ENCODE measurements around the gene IL1F10. TPM values are rescaled to one million over a fixed set of nuclear protein-coding genes. Genes with fewer than 3 reads are reported as not detected.

The IL1F10 gene
- total and polyA plus RNA-seq, 10 of the 15 experiments (the other 5 are each of a cell fraction or from before 2014, with no cell fraction given), result not detected

DNA sequence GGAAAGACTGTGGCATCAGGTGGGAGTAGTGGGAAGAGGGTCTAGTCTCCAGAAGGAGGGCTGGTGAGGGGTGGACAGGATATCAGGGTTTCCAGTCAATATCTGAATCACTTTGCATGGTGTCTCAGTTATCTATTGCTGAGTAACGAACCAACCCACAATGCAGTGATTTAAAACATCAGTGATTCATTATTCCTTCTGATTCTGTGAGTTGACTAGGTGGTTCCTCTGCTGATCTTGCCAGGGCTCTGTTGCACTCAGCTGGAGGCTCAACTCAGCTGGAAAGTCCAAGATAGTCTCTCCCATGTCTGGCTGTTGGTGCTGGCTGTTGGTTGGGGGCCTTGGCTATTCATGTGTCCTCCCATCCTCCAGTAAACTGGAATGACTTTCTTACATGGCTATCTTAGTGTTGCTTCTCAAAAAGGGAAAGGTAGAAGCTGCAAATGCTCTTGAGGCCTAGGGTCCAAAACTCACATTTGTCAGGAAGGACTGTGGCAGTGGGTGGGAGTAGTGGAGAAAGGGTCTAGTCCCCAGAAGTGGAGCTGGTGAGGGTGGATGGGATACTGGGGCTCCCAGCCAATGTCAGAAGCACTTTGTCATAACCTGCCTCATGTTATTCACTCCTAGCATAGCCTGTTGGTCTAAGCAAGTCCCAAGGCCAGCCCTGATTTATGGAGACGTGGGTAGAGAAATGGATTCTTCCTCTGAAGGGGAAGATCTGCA is 13.9 kb downstream of the IL1F10 start (continued):
- TF ChIP-seq MLLT1 (IDR thresholded peaks at IDR 0.05) (no peak), BMI1 (IDR thresholded peaks at IDR 0.05; ENCODE audit: borderline replicate concordance) (no peak), HDAC6 (IDR thresholded peaks at IDR 0.05; ENCODE audit: unreplicated experiment) (no peak), ZNF274 (IDR thresholded peaks at IDR 0.05; ENCODE audit: insufficient read depth, insufficient read length) (no peak), ZBED1 (IDR thresholded peaks at IDR 0.05; ENCODE audit: borderline replicate concordance) (no peak), YY1 (IDR thresholded peaks at IDR 0.05; ENCODE audit: low read depth, low read length) (no peak), CHD1 (IDR thresholded peaks at IDR 0.05; ENCODE audit: low read depth, low read length) (no peak)

DNA sequence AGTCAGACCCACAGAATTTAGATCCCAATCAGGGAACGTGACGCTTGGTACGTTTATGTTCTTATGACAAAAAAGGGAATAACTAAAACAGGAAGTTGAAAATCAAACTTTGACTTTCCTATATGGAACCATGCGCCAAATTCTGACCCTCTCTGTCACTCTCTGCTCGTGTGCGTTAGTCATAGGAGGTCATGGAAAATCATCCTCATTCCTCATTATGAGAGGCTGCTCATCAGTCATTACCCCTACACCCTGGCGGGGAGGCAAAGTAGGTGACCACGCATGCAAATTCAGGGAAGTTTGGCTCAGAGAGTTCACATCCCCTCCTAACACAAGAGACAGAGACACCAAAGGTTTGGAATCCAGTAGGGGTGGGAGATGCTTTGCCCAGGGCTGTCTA is 15.5 kb downstream of the IL1F10 start:
- no peaks in the 10 kb centered on the region for H3K4me1 ChIP-seq (ENCODE audit: control insufficient read depth, insufficient read depth, low read length)
- H3K4me2 ChIP-seq (ENCODE audit: control insufficient read depth, insufficient read depth), result no peak overlapping the region
- no peaks in the 10 kb centered on the region for H4K20me1 ChIP-seq (ENCODE audit: control insufficient read depth, insufficient read depth)
- 9% methylated on average over 8 of the region's 8 CpGs for WGBS (ENCODE audit: insufficient coverage, insufficient replicate concordance, low lambda C conversion rate, missing lambda C conversion rate)
- H3K9ac ChIP-seq (ENCODE audit: control insufficient read depth, insufficient read depth, low read length), result no peak overlapping the region
- intact Hi-C loops (cut with micrococcal nuclease; ENCODE audit: unreplicated experiment), result no loop called here
- SMC1A ChIA-PET (ENCODE audit: uncharacterized antibody, unreplicated experiment), result interaction anchor here (1.0 to 2.5 kb wide), 3 partner anchors 8 to 54 kb away, joined by 3 to 10 read pairs (median 6); no protein-coding TSS in a partner anchor
- in situ Hi-C loops (cut with MboI), result no loop called here
- H2AFZ ChIP-seq (ENCODE audit: control insufficient read depth, low read depth, low read length), result no peak overlapping the region
- CTCF ChIA-PET, result interaction anchor here (1.1 to 11.8 kb wide), 4 partner anchors 10 to 154 kb away, joined by 3 to 182 read pairs (median 4); no protein-coding TSS in a partner anchor
- no peaks in the 10 kb centered on the region for H3K79me2 ChIP-seq (ENCODE audit: control insufficient read depth, insufficient read depth, low read length)
- H3K27ac ChIP-seq (ENCODE audit: control insufficient read depth, insufficient read depth), result no peak overlapping the region
- ATAC-seq (no peak), FAIRE-seq (no peak), DNase-seq (ENCODE audit: low read depth, low spot score) (no peak)
- POLR2A ChIA-PET, result no interaction called here
- no peaks in the 10 kb centered on the region; a peak in 1 of 4 replicates for H3K27me3 ChIP-seq (replicated peaks in 1 of 2; ENCODE audit: control insufficient read depth in 2 of 2, insufficient read depth in 2 of 2, low read length in 1 of 2)
- H3K4me3 ChIP-seq, result no peak overlapping the region
- no peaks in the 10 kb centered on the region for H3K9me3 ChIP-seq (replicated peaks; ENCODE audit: control insufficient read depth, insufficient read depth, low read length)
- RAD21 ChIA-PET (ENCODE audit: unreplicated experiment), result interaction anchor here (1.3 kb wide), 1 partner anchor 97 kb away, joined by 3 read pairs; no protein-coding TSS in a partner anchor
- BruUV-seq (replicated peaks), result no TSS peak
- no peaks in the 10 kb centered on the region for H3K36me3 ChIP-seq (ENCODE audit: control insufficient read depth in 2 of 2, insufficient read depth in 2 of 2, low read length in 1 of 2)
- TF ChIP-seq MTA3 (IDR thresholded peaks at IDR 0.05; ENCODE audit: borderline replicate concordance, low read length), result no peak
- TF ChIP-seq MYC (IDR thresholded peaks at IDR 0.05; ENCODE audit: insufficient read depth, insufficient read length, insufficient replicate concordance, low read length, severe bottlenecking), result no peak
- TF ChIP-seq SUZ12 (IDR thresholded peaks at IDR 0.05; ENCODE audit: unreplicated experiment), result no peak
- TF ChIP-seq FOXM1 (IDR thresholded peaks at IDR 0.05; ENCODE audit: low read depth, low read length), result no peak
- TF ChIP-seq RB1 (IDR thresholded peaks at IDR 0.05; ENCODE audit: borderline replicate concordance), result no peak
- TF ChIP-seq POLR2A (IDR thresholded peaks at IDR 0.05; ENCODE audit: low read depth, low read length), result no peak
- TF ChIP-seq, protein P1, sequence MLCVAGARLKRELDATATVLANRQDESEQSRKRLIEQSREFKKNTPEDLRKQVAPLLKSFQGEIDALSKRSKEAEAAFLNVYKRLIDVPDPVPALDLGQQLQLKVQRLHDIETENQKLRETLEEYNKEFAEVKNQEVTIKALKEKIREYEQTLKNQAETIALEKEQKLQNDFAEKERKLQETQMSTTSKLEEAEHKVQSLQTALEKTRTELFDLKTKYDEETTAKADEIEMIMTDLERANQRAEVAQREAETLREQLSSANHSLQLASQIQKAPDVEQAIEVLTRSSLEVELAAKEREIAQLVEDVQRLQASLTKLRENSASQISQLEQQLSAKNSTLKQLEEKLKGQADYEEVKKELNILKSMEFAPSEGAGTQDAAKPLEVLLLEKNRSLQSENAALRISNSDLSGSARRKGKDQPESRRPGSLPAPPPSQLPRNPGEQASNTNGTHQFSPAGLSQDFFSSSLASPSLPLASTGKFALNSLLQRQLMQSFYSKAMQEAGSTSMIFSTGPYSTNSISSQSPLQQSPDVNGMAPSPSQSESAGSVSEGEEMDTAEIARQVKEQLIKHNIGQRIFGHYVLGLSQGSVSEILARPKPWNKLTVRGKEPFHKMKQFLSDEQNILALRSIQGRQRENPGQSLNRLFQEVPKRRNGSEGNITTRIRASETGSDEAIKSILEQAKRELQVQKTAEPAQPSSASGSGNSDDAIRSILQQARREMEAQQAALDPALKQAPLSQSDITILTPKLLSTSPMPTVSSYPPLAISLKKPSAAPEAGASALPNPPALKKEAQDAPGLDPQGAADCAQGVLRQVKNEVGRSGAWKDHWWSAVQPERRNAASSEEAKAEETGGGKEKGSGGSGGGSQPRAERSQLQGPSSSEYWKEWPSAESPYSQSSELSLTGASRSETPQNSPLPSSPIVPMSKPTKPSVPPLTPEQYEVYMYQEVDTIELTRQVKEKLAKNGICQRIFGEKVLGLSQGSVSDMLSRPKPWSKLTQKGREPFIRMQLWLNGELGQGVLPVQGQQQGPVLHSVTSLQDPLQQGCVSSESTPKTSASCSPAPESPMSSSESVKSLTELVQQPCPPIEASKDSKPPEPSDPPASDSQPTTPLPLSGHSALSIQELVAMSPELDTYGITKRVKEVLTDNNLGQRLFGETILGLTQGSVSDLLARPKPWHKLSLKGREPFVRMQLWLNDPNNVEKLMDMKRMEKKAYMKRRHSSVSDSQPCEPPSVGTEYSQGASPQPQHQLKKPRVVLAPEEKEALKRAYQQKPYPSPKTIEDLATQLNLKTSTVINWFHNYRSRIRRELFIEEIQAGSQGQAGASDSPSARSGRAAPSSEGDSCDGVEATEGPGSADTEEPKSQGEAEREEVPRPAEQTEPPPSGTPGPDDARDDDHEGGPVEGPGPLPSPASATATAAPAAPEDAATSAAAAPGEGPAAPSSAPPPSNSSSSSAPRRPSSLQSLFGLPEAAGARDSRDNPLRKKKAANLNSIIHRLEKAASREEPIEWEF (IDR thresholded peaks at IDR 0.05; ENCODE audit: insufficient replicate concordance, low read depth, low read length), result no peak
- no peak for TF ChIP-seq STAT1 (conservative IDR thresholded peaks at IDR 0.05)
- TF ChIP-seq ATF3 (IDR thresholded peaks at IDR 0.05; ENCODE audit: borderline replicate concordance, extremely low read depth, low read depth, low read length), result no peak
- TF ChIP-seq FOXK2 (IDR thresholded peaks at IDR 0.05), result no peak
